Heart left ventricle (tissue), 16 donors: ENCODE results near the gene EPHA6. TPM values are rescaled to one million over a fixed set of nuclear protein-coding genes. Genes with fewer than 3 reads are reported as not detected.

ENCODE experiments used
- ATAC-seq, 4 donors: fragments of 200-7000 bp; cut with Tn5 transposase; one replicate each; pipeline ENCODE4 v1.9.1; 2020 to 2022; ENCODE audit warnings: moderate library complexity in 4 of 4, mild to moderate bottlenecking in 3 of 4, moderate number of reproducible peaks in 1 of 4
- DNase-seq, 5 donors: peaks; one replicate each; pipeline ENCODE4 v3.0.0-alpha.2; 2020
- H3K27ac ChIP-seq, 12 donors: fragments of 200-600 bp; sonication (generic) in 4 of 12; one replicate each; pipeline versions ENCODE4 v1.5.0 to v1.8.0; 2016 to 2022; ENCODE audit warnings: mild to moderate bottlenecking in 2 of 12
- H3K27me3 ChIP-seq, 9 donors: fragments of 200-600 bp; sonication (generic) in 2 of 9; one replicate each; pipeline versions ENCODE4 v1.5.1 to v1.8.0; 2016 to 2022; ENCODE audit warnings: mild to moderate bottlenecking in 3 of 9
- H3K36me3 ChIP-seq, 9 donors: fragments of 200-600 bp; sonication (generic) in 2 of 9; one replicate each; pipeline versions ENCODE4 v1.5.0 to v1.8.0; 2018 to 2022; ENCODE audit warnings: mild to moderate bottlenecking in 2 of 9
- H3K4me1 ChIP-seq, 12 donors: fragments of 200-600 bp; sonication (generic) in 4 of 12; one replicate each; pipeline versions ENCODE4 v1.5.0 to v1.8.0; 2016 to 2022; ENCODE audit warnings: mild to moderate bottlenecking in 3 of 12
- H3K4me3 ChIP-seq, 12 donors: fragments of 200-600 bp; sonication (generic) in 4 of 12; one replicate each; pipeline versions ENCODE4 v1.5.0 to v1.8.0; 2017 to 2022; ENCODE audit warnings: mild to moderate bottlenecking in 9 of 12, moderate library complexity in 4 of 12
- H3K9me3 ChIP-seq, 12 donors: fragments of 200-600 bp; sonication (generic) in 4 of 12; one replicate each; pipeline versions ENCODE4 v1.5.0 to v1.8.0; 2016 to 2022; ENCODE audit warnings: mild to moderate bottlenecking in 1 of 12
- CTCF ChIP-seq, 12 donors: fragments of 200-600 bp; sonication (generic) in 4 of 12; IDR thresholded peaks; one replicate each; pipeline versions ENCODE4 v1.5.0 to v1.8.0; 2018 to 2022; ENCODE audit warnings: antibody characterized with exemption in 12 of 12, mild to moderate bottlenecking in 5 of 12
- POLR2A ChIP-seq, 2 donors: fragments of 450-650 bp; IDR thresholded peaks; one replicate each; pipeline ENCODE4 v1.6.1; 2017; ENCODE audit warnings: antibody characterized with exemption in 2 of 2, mild to moderate bottlenecking in 2 of 2, moderate library complexity in 2 of 2
- WGBS, 4 donors: extraction: QIAGEN DNeasy Blood & Tissue Kit in 2 of 4; methylation state at CpG; one replicate each; pipeline versions ENCODE4 v1.1.5 to v1.1.7; 2013 to 2018; 5-methylcytosine and 5-hydroxymethylcytosine counted together
- intact Hi-C, 10 donors: fragments of 100-400 bp; cut with DNase I; formaldehyde crosslinking; loops; one replicate each; pipeline versions ENCODE4 v1.11.1 to v1.14.2; 2022
- polyA plus RNA-seq, 2 donors: library from polyadenylated mRNA; stranded (reverse); fragments of 200-250 nt; gene quantifications; one replicate each; pipeline ENCODE4 v1.2.3, GENCODE V29; 2013
- total RNA-seq, 9 donors: library from RNA; depleted of rRNA in 2 of 9; stranded (reverse); fragments of >200 nt in 2 of 9; fragmentation: NEBNext Ultra II Directional in 3 of 9; extraction: Animal tissue kit (Norgen Biotek cat#: 25700) in 3 of 9; gene quantifications; one replicate each; pipeline versions ENCODE4 v1.1.0 to v1.2.4, GENCODE V29; 2016 to 2023
- donor health status: ischemic (EF 13 %, LVEDD 7.1; RV severe dilation, severe dysfunction).
- donor health status: healthy with polysubstance abuse.
- donor health status: DM: no; HTN: yes; CAD: no.
- donor health status: DM: no; HTN: no; CAD: no.
- donor health status: ischemic (EF 25% LVEDD 6.9; RV normal size, moderate dysfunction).
- donor health status: ischemic (EF 25% LVEDD 5.7; RV mildly dilated, moderate dysfunction).
- donor health status: healthy.
- donor health status: DM: yes; HTN: yes; CAD: no.
- donor health status: ischemic (EF 35%, LVEDD 5.7; RV mildly dilated, moderate dysfunction).
- donor health status: nonischemic (EF 11% LVEDD 7.7; RV severe dilation, severe dysfunction).
- donor health status: DM: yes; HTN: yes; CAD: no.
- donor health status: PGD.
- donor health status: ischemic (EF 29% LVEDD 5.4; RV normal size, mild dysfunction).
- donor health status: nonischemic (EF 23%, LVEDD 6.1; RV moderate dilation, normal function).

Gene EPHA6
- total and polyA plus RNA-seq, 11 donors: 0.28 to 1.2 (median 0.42) TPM; not detected in 6

GRCh38 chr3:97277708-97278107 is 463.3 kb downstream of the EPHA6 start:
- Histone ChIP-seq H3K4me3 (no peak overlapping the region), H3K27me3 (no peaks in the 10 kb centered on the region), H3K27ac (no peak overlapping the region), H3K4me1 (no peaks in the 10 kb centered on the region), H3K9me3 (no peaks in the 10 kb centered on the region), H3K36me3 (no peaks in the 10 kb centered on the region)
- TF ChIP-seq POLR2A (IDR thresholded peaks at IDR 0.05) (no peak), CTCF (IDR thresholded peaks at IDR 0.05) (no peak)
- intact Hi-C loops: no loop called here
- WGBS, 4 donors: 86 to 96% (median 90%) methylated on average over 4 of the region's 4 CpGs
- ATAC-seq (no peak), DNase-seq (no peak)

GRCh38 chr3:97278506-97278905 is 464.1 kb downstream of the EPHA6 start:
- no peak overlapping the region for H3K27ac ChIP-seq
- no peaks in the 10 kb centered on the region for H3K27me3 ChIP-seq
- TF ChIP-seq POLR2A (IDR thresholded peaks at IDR 0.05) (no peak), CTCF (IDR thresholded peaks at IDR 0.05) (no peak)
- 50 to 79% (median 70%) methylated on average over 1 of the region's 1 CpG for WGBS, 4 donors
- intact Hi-C loops: no loop called here
- no peaks in the 10 kb centered on the region for H3K9me3 ChIP-seq
- H3K36me3 ChIP-seq: no peaks in the 10 kb centered on the region
- ATAC-seq: no peak
- H3K4me3 ChIP-seq: no peak overlapping the region
- DNase-seq: no peak
- H3K4me1 ChIP-seq: no peaks in the 10 kb centered on the region

- WGBS, 4 donors: 91 to 93% (median 92%) methylated on average over 13 of the region's 13 CpGs
- intact Hi-C loops: no loop called here
- no peaks in the 10 kb centered on the region for H3K4me1 ChIP-seq
- H3K27ac ChIP-seq: no peak overlapping the region
- no peak overlapping the region for H3K4me3 ChIP-seq
- TF ChIP-seq CTCF (IDR thresholded peaks at IDR 0.05) (no peak), POLR2A (IDR thresholded peaks at IDR 0.05) (no peak)
- no peaks in the 10 kb centered on the region for H3K27me3 ChIP-seq
- peaks cover 0 to 13% (median 0%) of the 10 kb centered on the region in 12 donors for H3K9me3 ChIP-seq
- H3K36me3 ChIP-seq: no peaks in the 10 kb centered on the region
- no peak for DNase-seq
- ATAC-seq: no peak
Measured at GRCh38 chr3:97291901-97292300, 477.5 kb downstream of the EPHA6 start.

- Histone ChIP-seq H3K27me3 (no peaks in the 10 kb centered on the region), H3K9me3 (peaks cover 0 to 13% (median 0%) of the 10 kb centered on the region in 12 donors), H3K4me1 (no peaks in the 10 kb centered on the region), H3K4me3 (no peak overlapping the region), H3K27ac (no peak overlapping the region), H3K36me3 (no peaks in the 10 kb centered on the region)
- ATAC-seq (no peak), DNase-seq (no peak)
- intact Hi-C loops: no loop called here
- no peak for TF ChIP-seq POLR2A (IDR thresholded peaks at IDR 0.05)
- TF ChIP-seq CTCF (IDR thresholded peaks at IDR 0.05): no peak
- 74 to 94% (median 80%) methylated on average over 2 to 5 of the region's 5 CpGs for WGBS, 4 donors
Measured at GRCh38 chr3:97293596-97294131, 479.3 kb downstream of the EPHA6 start.
